ENCODE results near the gene CDH13.

The CDH13 gene

DNA sequence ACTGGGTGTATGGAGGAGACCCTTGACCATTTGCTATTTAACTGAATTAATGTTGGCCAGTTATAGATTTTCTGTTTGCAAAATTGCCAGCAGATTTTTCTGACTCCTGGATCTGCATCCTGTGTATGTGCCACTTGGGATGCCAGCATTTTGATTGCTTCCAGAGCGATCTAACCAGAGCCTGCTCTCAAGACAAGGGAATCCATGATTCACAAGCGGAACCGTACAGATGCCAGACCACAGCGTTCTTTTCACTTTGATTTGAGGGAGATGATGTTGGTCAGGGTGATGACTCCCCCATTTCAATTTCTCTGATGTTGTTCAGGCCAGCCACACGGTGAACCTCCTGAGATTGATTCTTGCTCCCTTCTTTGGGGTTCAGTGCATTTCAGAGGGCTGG lies 228.7 kb downstream of the CDH13 start:
- H3K27ac ChIP-seq (ENCODE audit: low read length), result no peak overlapping the region
- no peaks in the 10 kb centered on the region for H3K9me3 ChIP-seq (replicated peaks; ENCODE audit: insufficient read depth, low read length)
- H3K79me2 ChIP-seq (ENCODE audit: low read length), result no peaks in the 10 kb centered on the region
- no peaks in the 10 kb centered on the region for H3K27me3 ChIP-seq (replicated peaks; ENCODE audit: insufficient read depth, low read length)
- no peaks in the 10 kb centered on the region for H3K9me2 ChIP-seq (replicated peaks; ENCODE audit: insufficient read depth, low read length)
- TF ChIP-seq EZH2 (optimal IDR thresholded peaks at IDR 0.05; ENCODE audit: low read depth, low read length), result no peak
- no peak for TF ChIP-seq EZH2phosphoT487 (IDR thresholded peaks at IDR 0.05; ENCODE audit: low read length)
- TF ChIP-seq, protein P1, sequence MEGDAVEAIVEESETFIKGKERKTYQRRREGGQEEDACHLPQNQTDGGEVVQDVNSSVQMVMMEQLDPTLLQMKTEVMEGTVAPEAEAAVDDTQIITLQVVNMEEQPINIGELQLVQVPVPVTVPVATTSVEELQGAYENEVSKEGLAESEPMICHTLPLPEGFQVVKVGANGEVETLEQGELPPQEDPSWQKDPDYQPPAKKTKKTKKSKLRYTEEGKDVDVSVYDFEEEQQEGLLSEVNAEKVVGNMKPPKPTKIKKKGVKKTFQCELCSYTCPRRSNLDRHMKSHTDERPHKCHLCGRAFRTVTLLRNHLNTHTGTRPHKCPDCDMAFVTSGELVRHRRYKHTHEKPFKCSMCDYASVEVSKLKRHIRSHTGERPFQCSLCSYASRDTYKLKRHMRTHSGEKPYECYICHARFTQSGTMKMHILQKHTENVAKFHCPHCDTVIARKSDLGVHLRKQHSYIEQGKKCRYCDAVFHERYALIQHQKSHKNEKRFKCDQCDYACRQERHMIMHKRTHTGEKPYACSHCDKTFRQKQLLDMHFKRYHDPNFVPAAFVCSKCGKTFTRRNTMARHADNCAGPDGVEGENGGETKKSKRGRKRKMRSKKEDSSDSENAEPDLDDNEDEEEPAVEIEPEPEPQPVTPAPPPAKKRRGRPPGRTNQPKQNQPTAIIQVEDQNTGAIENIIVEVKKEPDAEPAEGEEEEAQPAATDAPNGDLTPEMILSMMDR (IDR thresholded peaks at IDR 0.05; ENCODE audit: low read length), result no peak
- no peaks in the 10 kb centered on the region for H3F3A ChIP-seq (ENCODE audit: insufficient read depth, low read length)
- H3K4me1 ChIP-seq (ENCODE audit: low read length), result no peaks in the 10 kb centered on the region
- no peaks in the 10 kb centered on the region for H4K20me1 ChIP-seq (ENCODE audit: insufficient read depth, low read length)
- H3K36me3 ChIP-seq (replicated peaks; ENCODE audit: insufficient read depth, low read length), result no peaks in the 10 kb centered on the region
- H3K9ac ChIP-seq (ENCODE audit: low read length), result no peak overlapping the region
- no peak overlapping the region for H2AFZ ChIP-seq (ENCODE audit: low read length)
- no peak overlapping the region for H3K4me3 ChIP-seq (ENCODE audit: low read length)
- no peak overlapping the region for H3K4me2 ChIP-seq (ENCODE audit: low read depth, low read length)
- no peak for DNase-seq

DNA sequence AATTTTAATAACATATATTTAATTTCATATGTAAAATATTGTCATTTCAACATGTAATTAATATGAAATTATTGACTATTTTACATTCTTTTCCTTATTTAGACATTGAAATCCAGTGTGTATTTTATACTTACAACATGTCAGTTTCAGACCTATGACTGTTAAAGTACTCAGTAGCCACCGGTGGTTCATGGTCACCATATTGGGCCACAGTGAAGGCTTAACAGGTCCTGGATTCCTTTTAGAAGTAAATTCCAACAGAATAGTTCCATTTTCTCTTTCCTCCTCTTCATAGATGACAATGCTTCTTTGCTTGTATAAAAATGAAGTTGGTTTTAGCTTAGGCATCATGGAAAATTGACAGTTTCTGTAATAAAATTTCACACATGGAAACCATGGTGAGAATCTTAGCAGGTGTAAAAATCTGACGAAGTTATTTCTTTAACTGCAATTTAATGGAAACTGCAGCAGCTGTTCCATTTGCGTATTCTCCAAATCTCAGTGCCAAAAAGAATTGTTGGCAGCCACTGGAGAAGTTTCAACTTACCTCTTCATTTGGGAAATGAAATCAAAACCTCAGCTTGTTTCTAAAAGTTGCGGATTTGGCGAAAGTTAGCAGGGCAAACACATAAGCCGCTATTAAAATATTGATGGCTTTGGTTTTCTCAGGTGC lies 231.1 kb downstream of the CDH13 start:
- Histone ChIP-seq H3K36me3 (replicated peaks; ENCODE audit: insufficient read depth, low read length) (no peaks in the 10 kb centered on the region), H2AFZ (ENCODE audit: low read length) (no peak overlapping the region), H4K20me1 (ENCODE audit: insufficient read depth, low read length) (no peaks in the 10 kb centered on the region), H3K4me2 (ENCODE audit: low read depth, low read length) (no peak overlapping the region), H3K79me2 (ENCODE audit: low read length) (no peaks in the 10 kb centered on the region), H3K9ac (ENCODE audit: low read length) (no peak overlapping the region), H3F3A (ENCODE audit: insufficient read depth, low read length) (no peaks in the 10 kb centered on the region), H3K9me3 (replicated peaks; ENCODE audit: insufficient read depth, low read length) (no peaks in the 10 kb centered on the region), H3K27ac (ENCODE audit: low read length) (no peak overlapping the region), H3K9me2 (replicated peaks; ENCODE audit: insufficient read depth, low read length) (no peaks in the 10 kb centered on the region), H3K4me3 (ENCODE audit: low read length) (no peak overlapping the region), H3K27me3 (replicated peaks; ENCODE audit: insufficient read depth, low read length) (no peaks in the 10 kb centered on the region), H3K4me1 (ENCODE audit: low read length) (no peaks in the 10 kb centered on the region)
- TF ChIP-seq EZH2phosphoT487 (IDR thresholded peaks at IDR 0.05; ENCODE audit: low read length) (no peak), EZH2 (optimal IDR thresholded peaks at IDR 0.05; ENCODE audit: low read depth, low read length) (no peak)
- TF ChIP-seq, protein P1 (IDR thresholded peaks at IDR 0.05; ENCODE audit: low read length), result no peak
- DNase-seq, result no peak

DNA sequence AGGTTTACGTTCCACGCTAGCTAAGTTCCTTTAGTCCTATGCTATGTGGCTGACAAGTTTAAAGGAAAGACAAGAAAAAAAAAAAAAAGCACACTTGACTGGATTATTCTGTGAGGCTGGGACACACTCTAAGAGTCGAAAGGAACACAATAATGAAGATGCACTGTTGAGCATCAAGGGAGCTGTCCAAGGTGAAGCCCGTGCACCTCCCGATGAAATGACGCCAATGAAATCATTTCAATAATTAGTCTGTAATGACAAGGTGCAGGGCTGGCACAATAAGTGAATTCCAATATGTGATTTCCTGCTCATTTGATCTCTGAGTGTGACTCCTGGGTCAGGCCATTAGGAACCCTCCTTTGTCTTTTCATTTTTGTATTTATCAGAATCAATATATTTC lies 232.9 kb downstream of the CDH13 start:
- Histone ChIP-seq H3K27ac (ENCODE audit: low read length) (no peak overlapping the region), H3K4me3 (ENCODE audit: low read length) (no peak overlapping the region), H3K9ac (ENCODE audit: low read length) (no peak overlapping the region), H3K9me3 (replicated peaks; ENCODE audit: insufficient read depth, low read length) (no peaks in the 10 kb centered on the region), H3K4me1 (ENCODE audit: low read length) (no peaks in the 10 kb centered on the region), H3K36me3 (replicated peaks; ENCODE audit: insufficient read depth, low read length) (no peaks in the 10 kb centered on the region), H3K27me3 (replicated peaks; ENCODE audit: insufficient read depth, low read length) (no peaks in the 10 kb centered on the region), H3K9me2 (replicated peaks; ENCODE audit: insufficient read depth, low read length) (no peaks in the 10 kb centered on the region), H3K79me2 (ENCODE audit: low read length) (no peaks in the 10 kb centered on the region), H3K4me2 (ENCODE audit: low read depth, low read length) (no peak overlapping the region), H2AFZ (ENCODE audit: low read length) (no peak overlapping the region), H3F3A (ENCODE audit: insufficient read depth, low read length) (no peaks in the 10 kb centered on the region), H4K20me1 (ENCODE audit: insufficient read depth, low read length) (no peaks in the 10 kb centered on the region)
- no peak for DNase-seq
- TF ChIP-seq EZH2phosphoT487 (IDR thresholded peaks at IDR 0.05; ENCODE audit: low read length) (no peak), EZH2 (optimal IDR thresholded peaks at IDR 0.05; ENCODE audit: low read depth, low read length) (no peak)
- TF ChIP-seq, protein P1 (IDR thresholded peaks at IDR 0.05; ENCODE audit: low read length), result no peak
